Colonic mucosa (tissue), 4 donors: Measurements from ENCODE around the gene SARNP. TPM values are rescaled to one million over a fixed set of nuclear protein-coding genes. Genes with fewer than 3 reads are reported as not detected.
A peak's percentile ranks its signal among the peaks of the same experiment; 100 is the strongest.

ENCODE experiments used
- DNase-seq: peaks from one replicate; pipeline ENCODE4 v3.0.0-alpha.2; 2020
- H3K27ac ChIP-seq: fragments of 200-600 bp; one replicate; pipeline ENCODE4 v1.8.0; 2021
- H3K27me3 ChIP-seq: fragments of 200-600 bp; one replicate; pipeline ENCODE4 v1.8.0; 2021
- H3K36me3 ChIP-seq: fragments of 200-600 bp; one replicate; pipeline ENCODE4 v1.8.0; 2021
- H3K4me1 ChIP-seq: fragments of 200-600 bp; one replicate; pipeline ENCODE4 v1.8.0; 2021; ENCODE audit warnings: mild to moderate bottlenecking
- H3K4me3 ChIP-seq: fragments of 200-600 bp; one replicate; pipeline ENCODE4 v1.8.0; 2021
- H3K9ac ChIP-seq, 2 donors: one replicate each; pipeline ENCODE4 v1.7.0; 2013; ENCODE audit warnings: control low read depth in 2 of 2, low read depth in 2 of 2, low read length in 2 of 2
- H3K9me3 ChIP-seq: fragments of 200-600 bp; one replicate; pipeline ENCODE4 v1.8.0; 2021
- intact Hi-C: fragments of 100-400 bp; cut with DNase I; formaldehyde crosslinking; loops from one replicate; pipeline ENCODE4 v1.14.1; 2022
- total RNA-seq, 2 donors: library from RNA; stranded (reverse); fragmentation: NEBNext Ultra II Directional in 1 of 2; extraction: Animal tissue kit (Norgen Biotek cat#: 25700) in 1 of 2; gene quantifications; one replicate each; pipeline ENCODE4 v1.2.1, GENCODE V29; 2021
- TF ChIP-seq, protein P1 (sequence below): fragments of 200-600 bp; IDR thresholded peaks from one replicate; pipeline ENCODE4 v1.8.0; 2022; ENCODE audit warnings: antibody characterized with exemption, mild to moderate bottlenecking
- donor health status: healthy.
- donor health status: DM: no; HTN: no; CAD: no.
- donor health status: DM: no; HTN: no; CAD: no.

The SARNP gene
- total RNA-seq, 2 donors from 2014 or later, result 52.3 to 53.0 TPM

DNA sequence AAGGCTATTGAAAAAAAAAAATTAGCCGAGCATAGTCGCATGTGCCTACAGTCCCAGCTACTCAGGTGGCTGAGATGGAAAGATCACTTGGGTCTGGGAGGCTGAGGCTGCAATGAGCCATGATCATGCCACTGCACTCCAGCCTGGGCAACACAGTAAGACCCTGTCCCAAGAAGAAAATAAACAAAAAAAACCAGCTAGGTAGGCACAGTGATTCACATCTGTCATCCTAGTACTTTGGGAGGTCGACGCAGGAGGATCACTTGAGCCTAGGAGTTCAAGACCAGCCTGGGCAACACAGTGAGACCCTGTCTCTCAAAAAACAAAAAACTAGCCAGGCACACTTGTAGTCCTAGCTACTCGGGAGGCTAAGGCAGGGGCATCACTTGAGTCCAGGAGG is 8.2 kb downstream of the SARNP start:
- H3K4me1 ChIP-seq, result no peaks in the 10 kb centered on the region
- no peak overlapping the region for H3K27ac ChIP-seq
- H3K4me3 ChIP-seq, result no peak overlapping the region
- intact Hi-C loops, result no loop called here
- H3K27me3 ChIP-seq, result no peaks in the 10 kb centered on the region
- no peaks in the 10 kb centered on the region for H3K36me3 ChIP-seq
- H3K9me3 ChIP-seq, result no peaks in the 10 kb centered on the region
- TF ChIP-seq, protein P1, sequence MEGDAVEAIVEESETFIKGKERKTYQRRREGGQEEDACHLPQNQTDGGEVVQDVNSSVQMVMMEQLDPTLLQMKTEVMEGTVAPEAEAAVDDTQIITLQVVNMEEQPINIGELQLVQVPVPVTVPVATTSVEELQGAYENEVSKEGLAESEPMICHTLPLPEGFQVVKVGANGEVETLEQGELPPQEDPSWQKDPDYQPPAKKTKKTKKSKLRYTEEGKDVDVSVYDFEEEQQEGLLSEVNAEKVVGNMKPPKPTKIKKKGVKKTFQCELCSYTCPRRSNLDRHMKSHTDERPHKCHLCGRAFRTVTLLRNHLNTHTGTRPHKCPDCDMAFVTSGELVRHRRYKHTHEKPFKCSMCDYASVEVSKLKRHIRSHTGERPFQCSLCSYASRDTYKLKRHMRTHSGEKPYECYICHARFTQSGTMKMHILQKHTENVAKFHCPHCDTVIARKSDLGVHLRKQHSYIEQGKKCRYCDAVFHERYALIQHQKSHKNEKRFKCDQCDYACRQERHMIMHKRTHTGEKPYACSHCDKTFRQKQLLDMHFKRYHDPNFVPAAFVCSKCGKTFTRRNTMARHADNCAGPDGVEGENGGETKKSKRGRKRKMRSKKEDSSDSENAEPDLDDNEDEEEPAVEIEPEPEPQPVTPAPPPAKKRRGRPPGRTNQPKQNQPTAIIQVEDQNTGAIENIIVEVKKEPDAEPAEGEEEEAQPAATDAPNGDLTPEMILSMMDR, result no peak
- DNase-seq, result no peak
- no peak overlapping the region for H3K9ac ChIP-seq

DNA sequence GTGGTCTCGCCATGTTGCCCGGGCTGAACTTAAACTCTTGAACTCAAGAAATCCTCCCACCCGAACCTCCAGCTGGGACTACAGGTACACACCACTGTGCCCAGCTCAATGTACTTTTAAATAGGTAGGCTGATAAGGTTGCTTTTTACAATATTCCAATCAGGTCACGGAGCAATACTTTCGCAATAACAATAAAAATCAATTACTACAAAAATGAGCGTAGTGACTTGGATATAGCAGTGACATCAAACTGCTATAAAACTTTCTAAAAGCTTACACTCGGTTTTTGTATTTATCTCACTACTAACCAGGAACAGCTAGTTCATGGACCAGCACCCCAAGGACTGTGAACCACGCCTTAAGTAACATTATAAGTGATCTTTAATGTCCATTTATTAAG is 10.5 kb downstream of the SARNP start:
- H3K9ac ChIP-seq, result no peak overlapping the region
- intact Hi-C loops, result no loop called here
- no peak overlapping the region for H3K4me3 ChIP-seq
- no peaks in the 10 kb centered on the region for H3K9me3 ChIP-seq
- TF ChIP-seq, protein P1, result no peak
- H3K27ac ChIP-seq, result no peak overlapping the region
- no peaks in the 10 kb centered on the region for H3K36me3 ChIP-seq
- no peaks in the 10 kb centered on the region for H3K27me3 ChIP-seq
- no peaks in the 10 kb centered on the region for H3K4me1 ChIP-seq
- no peak for DNase-seq

DNA sequence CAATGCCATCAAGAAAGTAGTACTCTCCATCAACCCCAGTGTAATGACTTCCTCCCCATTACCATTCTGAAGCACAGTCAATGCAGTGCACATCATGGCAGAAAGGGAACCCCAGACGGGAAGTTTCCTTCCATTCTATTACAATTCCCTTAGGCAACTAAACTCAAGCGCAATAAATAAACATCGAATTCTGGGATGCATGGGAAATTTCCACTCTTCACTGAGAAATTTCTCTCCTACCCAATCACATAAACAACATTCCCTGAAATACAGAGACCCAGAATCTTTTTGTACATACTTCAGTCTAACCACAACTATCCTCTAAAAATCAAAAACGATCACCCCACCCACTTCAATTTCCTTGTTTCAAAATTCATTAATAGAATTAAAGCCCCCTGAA is 20.0 kb downstream of the SARNP start:
- H3K27ac ChIP-seq, result no peak overlapping the region
- no peaks in the 10 kb centered on the region for H3K9me3 ChIP-seq
- intact Hi-C loops, result no loop called here
- no peak overlapping the region for H3K4me3 ChIP-seq
- H3K27me3 ChIP-seq, result no peaks in the 10 kb centered on the region
- H3K36me3 ChIP-seq, result peaks cover 6% of the 10 kb centered on the region
- TF ChIP-seq, protein P1, result no peak
- DNase-seq, result no peak
- no peak overlapping the region for H3K9ac ChIP-seq
- H3K4me1 ChIP-seq, result no peaks in the 10 kb centered on the region

DNA sequence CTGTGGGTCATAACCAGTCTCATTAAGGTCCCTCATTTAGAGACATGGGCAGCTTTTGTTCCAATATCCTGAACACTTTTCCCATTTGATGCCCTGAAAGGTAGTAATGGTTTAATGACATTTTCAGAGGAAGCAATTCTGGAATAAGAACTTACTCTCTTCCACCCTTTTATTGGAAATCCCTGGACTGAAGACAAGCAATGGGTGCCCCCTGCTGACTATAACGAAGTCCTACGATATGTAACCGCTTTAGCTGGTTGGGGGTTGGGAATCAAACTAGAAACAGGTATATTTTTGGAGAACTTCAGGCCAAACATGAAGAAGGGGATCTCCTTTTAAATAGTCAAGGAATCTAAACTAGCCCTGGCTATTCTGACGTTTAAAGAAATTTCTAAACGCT is 20.5 kb downstream of the SARNP start:
- intact Hi-C loops, result no loop called here
- Histone ChIP-seq H3K9me3 (no peaks in the 10 kb centered on the region), H3K4me1 (no peaks in the 10 kb centered on the region), H3K4me3 (no peak overlapping the region), H3K9ac (no peak overlapping the region), H3K27me3 (no peaks in the 10 kb centered on the region), H3K27ac (no peak overlapping the region), H3K36me3 (peaks cover 6% of the 10 kb centered on the region)
- DNase-seq, result no peak
- TF ChIP-seq, protein P1, result peak; percentile 25

DNA sequence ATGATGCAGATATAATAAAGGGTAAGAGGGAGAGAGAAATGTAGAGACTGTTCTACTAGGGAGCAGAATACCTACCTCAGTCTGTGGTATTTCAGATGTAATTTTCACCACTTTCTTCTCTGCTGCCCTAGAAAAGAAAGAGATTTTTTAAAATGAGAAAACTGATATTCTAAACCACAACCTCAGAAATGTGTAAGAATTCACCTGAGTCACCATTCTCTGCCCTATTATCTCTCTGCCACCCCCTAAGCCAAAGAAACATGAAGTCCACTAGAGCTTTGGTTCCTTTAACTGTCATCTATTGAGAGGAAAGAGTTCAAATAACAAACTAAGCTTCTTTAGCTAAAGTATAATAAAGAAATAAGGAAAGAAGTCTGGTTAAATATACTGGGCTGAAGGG is 21.6 kb downstream of the SARNP start:
- Histone ChIP-seq H3K9ac (no peak overlapping the region), H3K4me1 (no peaks in the 10 kb centered on the region), H3K4me3 (no peak overlapping the region), H3K27ac (no peak overlapping the region), H3K9me3 (no peaks in the 10 kb centered on the region), H3K27me3 (no peaks in the 10 kb centered on the region), H3K36me3 (peaks cover 6% of the 10 kb centered on the region)
- intact Hi-C loops, result no loop called here
- DNase-seq, result no peak
- TF ChIP-seq, protein P1, result no peak

DNA sequence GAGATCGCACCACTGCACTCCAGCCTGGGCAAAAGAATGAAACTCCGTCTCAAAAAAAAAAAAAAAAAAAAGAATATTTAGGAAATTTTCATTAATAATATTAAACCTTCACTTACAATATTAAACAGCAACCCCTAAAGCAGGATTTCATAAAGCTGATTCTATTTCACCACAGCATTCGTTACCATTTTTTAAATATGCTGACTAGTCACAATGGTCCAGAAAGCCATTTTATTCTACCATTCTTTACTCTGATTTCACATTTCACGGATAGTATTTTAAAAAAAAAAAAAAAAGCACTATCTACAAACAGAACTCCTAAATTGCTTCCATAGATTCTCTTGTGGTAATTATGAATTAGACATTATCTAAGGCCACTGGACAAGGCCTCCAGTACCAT is 27.6 kb downstream of the SARNP start:
- DNase-seq, result no peak
- H3K9me3 ChIP-seq, result no peaks in the 10 kb centered on the region
- no peak overlapping the region for H3K4me3 ChIP-seq
- H3K9ac ChIP-seq, result no peak overlapping the region
- no peaks in the 10 kb centered on the region for H3K27me3 ChIP-seq
- H3K27ac ChIP-seq, result no peak overlapping the region
- H3K36me3 ChIP-seq, result peaks cover 18% of the 10 kb centered on the region
- no peaks in the 10 kb centered on the region for H3K4me1 ChIP-seq
- TF ChIP-seq, protein P1, result no peak
- intact Hi-C loops, result loop anchor here (5.0 kb wide), 1 partner anchor 48 kb away; the partner anchor contains the start of gene GDF11
